GM19238 (cell line): ENCODE data around the gene DAPK1.

Experiments used
- DNase-seq: peaks from one replicate; pipeline ENCODE4 v3.0.0; 2011; ENCODE audit warnings: low spot score; ENCODE audit not compliant: insufficient read length

The DAPK1 gene

DNA sequence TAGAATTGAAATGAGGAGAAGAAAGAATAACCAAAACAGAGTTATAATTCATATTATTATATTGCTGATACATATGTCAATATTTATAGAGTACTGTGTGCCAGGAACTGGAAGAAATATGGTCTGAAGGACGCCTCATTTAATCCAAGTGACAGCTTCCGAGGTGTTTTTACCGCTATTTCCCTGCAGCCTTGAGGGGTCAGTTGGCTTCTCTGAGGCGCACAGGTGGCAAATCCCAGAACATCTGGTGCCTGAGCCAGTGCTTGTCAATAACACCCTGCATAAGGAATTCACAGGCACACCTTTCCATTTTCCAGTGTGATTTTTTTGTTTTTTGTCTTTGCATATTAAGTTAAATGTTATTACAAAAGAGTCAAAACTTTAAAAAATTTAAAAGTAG is 185.0 kb downstream of the DAPK1 start:
- no peak for DNase-seq

DNA sequence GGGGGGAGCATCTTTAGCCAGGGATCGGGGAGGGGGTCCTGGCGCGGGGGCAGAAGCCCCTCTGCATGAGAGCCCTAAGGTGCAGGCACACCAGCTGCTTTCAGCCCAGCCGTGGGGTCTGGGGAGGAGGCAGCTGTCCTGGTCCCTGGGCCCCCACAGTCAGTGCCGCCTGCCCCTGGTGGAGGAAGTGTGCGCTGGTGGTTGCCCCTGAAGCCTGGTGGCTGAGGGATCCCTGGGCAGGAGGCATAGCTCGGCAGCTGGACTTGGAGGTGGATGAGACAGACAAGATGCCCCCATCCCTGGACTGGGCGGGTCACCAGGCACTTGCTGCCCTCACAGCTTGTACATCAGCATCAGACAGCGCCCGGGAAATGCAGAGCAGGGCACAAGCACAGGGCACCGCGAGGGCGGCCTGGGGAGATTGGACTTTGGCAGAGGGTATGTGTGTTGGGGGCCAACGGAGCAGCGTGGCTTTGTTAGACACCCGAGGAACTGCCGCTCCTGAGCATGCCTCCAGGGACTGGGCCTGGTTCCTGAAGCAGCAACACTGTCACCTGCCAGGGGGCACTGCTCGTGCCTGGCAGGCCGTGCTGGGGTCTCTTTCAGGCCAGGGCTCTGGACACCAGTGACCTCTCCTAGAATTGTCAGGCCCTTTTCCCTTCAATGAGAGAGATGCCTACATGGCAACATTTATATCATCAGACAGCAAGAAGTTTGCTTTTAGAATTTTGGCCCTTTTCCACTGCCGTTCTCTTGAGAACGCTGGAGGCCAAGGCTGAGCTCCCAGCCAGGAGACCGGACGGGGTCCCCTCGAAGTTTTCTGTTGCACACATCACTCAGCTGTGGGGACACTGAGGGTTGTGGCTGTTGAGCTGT is 186.3 kb downstream of the DAPK1 start:
- no peak for DNase-seq

DNA sequence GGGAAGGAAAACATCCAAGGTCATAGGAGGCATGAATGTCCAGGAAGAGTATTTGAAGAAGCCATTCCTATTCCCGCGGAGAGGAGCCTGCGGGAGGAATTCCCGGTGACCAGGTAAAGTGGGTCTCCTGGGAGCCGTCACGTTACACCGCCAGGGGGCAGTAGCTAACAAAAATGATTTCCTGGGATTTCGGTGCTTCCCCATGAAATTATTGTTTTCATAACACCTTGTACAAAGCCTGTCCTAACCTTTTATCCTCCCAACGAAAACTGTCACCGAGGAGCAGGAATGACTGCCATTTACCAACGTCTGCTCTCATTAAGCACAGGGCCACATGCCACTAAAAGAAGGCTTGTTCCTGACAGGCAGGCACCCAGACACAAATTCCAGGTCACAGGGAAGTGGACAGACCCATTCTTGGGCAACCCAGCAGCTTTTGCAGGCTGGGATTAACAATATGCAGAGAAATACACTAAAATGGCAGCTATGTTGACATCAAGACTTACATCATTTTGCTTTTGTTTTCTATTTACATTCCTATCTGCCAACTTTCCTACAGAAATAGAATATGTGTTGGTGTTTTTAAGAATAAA is 187.1 kb downstream of the DAPK1 start:
- DNase-seq: no peak

GRCh38 chr9:87685441-87685840 is 187.8 kb downstream of the DAPK1 start:
- no peak for DNase-seq

DNA sequence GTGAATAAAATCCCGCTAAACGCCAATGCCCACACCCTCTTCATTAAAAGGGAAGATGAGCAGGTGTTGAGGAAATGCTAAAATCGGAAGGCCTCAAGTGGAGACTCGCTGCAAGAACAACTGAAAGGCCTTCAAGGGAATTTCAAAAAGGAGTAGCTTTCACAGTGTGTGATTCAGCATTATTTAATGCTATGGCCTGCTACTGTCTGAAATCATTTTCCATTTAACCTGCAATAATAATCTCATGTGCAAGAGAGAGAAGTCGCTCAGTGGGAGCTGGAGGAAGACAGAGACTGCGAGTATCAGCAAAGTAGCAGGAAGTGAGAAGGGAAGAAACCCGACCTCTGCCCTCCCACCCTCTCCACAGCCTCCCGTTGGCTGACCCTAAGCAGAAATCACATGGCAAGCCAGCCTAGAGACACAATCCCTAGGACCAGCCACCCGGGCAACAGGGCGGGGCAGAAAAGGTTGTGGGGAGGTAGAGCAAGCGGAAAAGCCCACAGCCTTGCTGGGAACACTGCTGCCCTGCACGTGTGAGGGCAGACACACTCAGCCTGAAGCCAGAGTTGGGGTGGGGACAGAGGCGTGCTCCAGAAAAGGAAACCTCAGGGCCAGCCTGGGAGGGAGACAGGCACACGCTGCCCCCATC is 188.3 kb downstream of the DAPK1 start:
- no peak for DNase-seq

- no peak for DNase-seq
Measured at GRCh38 chr9:87686520-87687090, 188.9 kb downstream of the DAPK1 start.

GRCh38 chr9:87687207-87687606 is 189.5 kb downstream of the DAPK1 start:
- DNase-seq: no peak

GRCh38 chr9:87694236-87694755 is 196.6 kb downstream of the DAPK1 start:
- DNase-seq: no peak

- DNase-seq: no peak
Measured at GRCh38 chr9:87695523-87695922, 197.9 kb downstream of the DAPK1 start.

DNA sequence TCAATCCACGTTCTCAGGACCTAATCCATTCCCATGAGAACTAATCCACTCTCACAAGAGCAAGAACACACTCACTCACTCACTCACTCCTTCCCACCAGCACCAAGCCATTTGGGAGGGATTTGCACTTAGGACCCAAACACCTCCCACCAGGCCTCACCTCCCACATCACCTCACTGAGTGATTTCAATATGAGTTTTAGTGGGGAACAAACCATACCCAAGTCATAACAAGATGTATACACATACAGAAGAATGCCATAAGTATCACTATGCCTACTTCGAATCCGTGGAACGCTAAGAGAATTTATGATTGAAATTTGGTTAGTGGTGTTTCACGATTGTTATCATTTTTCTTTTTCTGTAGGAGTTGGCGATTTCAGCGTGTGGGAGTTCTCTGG is 199.0 kb downstream of the DAPK1 start:
- no peak for DNase-seq

- DNase-seq: no peak
Measured at GRCh38 chr9:87698069-87698809, 200.6 kb downstream of the DAPK1 start.

DNA sequence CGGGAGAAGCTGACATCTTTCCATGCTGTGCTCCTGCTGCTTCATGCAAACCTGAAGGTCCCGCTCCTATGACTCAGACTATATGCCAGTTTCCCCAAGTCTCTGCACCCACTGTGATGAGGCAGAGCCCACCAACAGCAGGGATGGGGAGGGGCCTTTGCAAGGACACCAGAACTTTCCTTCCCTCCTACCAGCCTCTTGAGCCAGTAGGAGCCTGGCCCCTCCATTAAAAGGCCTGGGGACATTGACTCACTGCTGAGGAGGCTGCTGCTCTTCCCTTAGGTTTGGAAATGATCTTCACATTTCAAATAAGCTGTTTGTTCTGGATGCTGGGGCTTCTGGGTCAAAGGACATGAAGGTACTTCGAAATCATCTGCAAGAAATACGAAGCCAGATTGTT is 202.2 kb downstream of the DAPK1 start:
- DNase-seq: no peak

GRCh38 chr9:87701491-87701890 is 203.8 kb downstream of the DAPK1 start:
- no peak for DNase-seq

DNA sequence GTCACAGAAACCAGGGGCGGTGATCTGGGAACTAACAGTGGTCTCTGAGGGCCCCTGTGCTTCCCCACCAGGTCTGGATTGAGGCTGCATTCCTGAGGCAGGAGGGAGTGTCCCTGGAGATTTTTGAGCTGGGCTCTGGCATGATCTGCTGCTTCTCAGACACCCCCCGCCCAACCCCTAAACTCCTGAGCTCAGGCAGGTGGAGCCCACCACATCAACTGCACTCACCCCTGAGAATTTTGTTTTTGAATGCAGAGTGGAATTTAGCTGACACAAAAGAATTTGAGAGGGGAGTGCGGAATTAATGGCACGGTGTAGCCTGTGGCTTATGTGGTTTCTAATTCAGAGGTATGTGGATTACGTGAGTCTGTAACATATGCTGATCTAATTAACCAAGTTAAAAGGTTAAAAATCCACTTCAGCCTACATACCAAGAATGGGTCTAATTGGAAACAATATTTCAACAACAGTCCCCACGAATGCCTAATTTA is 204.3 kb downstream of the DAPK1 start:
- DNase-seq: no peak

DNA sequence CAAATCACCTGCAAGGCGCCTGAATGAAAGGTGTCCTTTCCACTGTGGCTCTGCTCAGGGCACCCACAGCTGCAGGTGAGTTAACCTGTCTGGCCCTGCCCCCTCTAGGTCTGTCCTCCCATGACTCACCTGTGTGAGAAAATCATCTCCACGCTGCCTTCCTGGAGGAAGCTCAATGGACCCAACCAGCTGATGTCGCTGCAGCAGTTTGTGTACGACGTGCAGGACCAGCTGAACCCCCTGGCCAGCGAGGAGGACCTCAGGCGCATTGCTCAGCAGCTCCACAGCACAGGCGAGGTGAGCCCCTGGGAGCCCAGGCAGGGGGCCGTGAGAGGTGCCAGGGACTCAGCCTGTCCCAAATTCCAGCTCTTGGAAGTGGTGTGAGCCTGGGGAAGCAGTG is 205.3 kb downstream of the DAPK1 start:
- DNase-seq: no peak

DNA sequence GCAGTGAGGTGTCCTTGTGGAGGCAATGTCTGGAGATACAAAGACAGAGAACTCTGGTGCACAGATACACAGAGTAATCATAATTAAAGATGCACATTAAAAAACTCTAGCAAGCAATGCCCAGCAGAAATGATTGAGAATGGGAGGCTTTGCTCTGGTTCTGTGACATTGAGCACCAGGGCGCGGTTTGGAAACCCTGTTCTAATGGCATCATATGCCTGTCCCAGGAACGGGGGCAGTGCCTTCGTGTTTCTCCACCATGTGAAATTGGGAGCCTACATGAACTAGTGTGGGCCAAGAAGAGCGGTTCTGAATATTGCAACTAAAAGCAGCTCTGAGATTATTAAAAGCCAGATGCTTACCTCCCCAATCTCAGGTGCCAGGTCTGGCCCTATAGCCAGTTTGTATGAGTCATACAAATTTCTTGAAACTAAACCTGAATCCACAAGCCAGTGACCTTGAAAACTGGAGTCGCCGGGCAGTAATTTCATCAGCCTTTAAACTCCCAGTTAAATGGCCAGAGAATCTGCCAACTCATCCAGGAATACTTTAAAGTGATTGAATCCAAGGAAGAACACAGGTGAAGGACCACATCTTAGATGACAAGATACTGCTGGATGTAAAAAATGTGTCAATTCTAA is 206.1 kb downstream of the DAPK1 start:
- DNase-seq: no peak

DNA sequence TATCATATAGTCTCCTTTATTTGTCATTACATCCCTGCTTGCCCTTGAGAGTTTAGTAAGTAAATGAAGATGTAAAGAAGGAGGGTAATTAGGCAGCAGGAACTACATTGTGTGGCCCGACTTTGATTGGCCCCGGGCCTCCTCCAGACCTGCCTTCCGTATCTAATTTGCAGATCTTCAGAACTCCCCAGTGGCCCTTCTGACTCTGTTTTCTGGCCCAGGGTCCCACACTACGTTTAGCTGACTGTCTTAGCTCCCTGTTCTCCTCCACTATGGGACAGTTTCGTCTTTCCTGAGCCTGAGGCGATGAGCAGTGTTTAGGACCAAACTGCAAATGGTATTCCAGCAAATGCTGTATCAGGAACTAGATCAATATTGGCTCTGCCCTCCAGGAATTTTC is 206.7 kb downstream of the DAPK1 start:
- DNase-seq: no peak

DNA sequence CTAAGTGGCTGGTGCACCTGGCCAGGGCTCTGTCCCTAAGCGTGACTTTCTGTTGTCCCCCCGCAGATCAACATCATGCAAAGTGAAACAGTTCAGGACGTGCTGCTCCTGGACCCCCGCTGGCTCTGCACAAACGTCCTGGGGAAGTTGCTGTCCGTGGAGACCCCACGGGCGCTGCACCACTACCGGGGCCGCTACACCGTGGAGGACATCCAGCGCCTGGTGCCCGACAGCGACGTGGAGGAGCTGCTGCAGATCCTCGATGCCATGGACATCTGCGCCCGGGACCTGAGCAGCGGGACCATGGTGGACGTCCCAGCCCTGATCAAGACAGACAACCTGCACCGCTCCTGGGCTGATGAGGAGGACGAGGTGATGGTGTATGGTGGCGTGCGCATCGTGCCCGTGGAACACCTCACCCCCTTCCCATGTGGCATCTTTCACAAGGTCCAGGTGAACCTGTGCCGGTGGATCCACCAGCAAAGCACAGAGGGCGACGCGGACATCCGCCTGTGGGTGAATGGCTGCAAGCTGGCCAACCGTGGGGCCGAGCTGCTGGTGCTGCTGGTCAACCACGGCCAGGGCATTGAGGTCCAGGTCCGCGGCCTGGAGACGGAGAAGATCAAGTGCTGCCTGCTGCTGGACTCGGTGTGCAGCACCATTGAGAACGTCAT is 208.5 kb downstream of the DAPK1 start:
- no peak for DNase-seq

DNA sequence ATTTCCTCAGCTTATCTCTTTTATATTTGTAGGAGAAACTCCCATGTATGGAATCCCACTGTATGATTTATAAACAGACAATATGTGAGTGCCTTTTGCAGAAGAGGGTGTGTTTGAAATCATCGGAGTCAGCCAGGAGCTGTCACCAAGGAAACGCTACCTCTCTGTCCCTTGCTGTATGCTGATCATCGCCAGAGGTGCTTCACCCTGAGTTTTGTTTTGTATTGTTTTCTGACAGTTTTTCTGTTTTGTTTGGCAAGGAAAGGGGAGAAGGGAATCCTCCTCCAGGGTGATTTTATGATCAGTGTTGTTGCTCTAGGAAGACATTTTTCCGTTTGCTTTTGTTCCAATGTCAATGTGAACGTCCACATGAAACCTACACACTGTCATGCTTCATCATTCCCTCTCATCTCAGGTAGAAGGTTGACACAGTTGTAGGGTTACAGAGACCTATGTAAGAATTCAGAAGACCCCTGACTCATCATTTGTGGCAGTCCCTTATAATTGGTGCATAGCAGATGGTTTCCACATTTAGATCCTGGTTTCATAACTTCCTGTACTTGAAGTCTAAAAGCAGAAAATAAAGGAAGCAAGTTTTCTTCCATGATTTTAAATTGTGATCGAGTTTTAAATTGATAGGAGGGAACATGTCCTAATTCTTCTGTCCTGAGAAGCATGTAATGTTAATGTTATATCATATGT is 210.3 kb downstream of the DAPK1 start:
- DNase-seq: no peak
